22Rv1 (cell line): ENCODE results near the gene JAKMIP2.

ENCODE experiments used
- ZFX ChIP-seq: fragments of 450-650 bp; IDR thresholded peaks from 2 replicates; pipeline ENCODE4 v1.6.1; 2017; ENCODE audit warnings: antibody characterized with exemption, borderline replicate concordance
- TF ChIP-seq, protein P1 (sequence below): fragments of 450-650 bp; IDR thresholded peaks from 2 replicates; pipeline ENCODE4 v1.5.1; 2017; ENCODE audit warnings: mild to moderate bottlenecking

GRCh38 chr5:147674411-147674810, 108.1 kb downstream of the JAKMIP2 start:
- TF ChIP-seq, protein P1, sequence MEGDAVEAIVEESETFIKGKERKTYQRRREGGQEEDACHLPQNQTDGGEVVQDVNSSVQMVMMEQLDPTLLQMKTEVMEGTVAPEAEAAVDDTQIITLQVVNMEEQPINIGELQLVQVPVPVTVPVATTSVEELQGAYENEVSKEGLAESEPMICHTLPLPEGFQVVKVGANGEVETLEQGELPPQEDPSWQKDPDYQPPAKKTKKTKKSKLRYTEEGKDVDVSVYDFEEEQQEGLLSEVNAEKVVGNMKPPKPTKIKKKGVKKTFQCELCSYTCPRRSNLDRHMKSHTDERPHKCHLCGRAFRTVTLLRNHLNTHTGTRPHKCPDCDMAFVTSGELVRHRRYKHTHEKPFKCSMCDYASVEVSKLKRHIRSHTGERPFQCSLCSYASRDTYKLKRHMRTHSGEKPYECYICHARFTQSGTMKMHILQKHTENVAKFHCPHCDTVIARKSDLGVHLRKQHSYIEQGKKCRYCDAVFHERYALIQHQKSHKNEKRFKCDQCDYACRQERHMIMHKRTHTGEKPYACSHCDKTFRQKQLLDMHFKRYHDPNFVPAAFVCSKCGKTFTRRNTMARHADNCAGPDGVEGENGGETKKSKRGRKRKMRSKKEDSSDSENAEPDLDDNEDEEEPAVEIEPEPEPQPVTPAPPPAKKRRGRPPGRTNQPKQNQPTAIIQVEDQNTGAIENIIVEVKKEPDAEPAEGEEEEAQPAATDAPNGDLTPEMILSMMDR = no peak
- TF ChIP-seq ZFX = no peak
